Effector CD8-positive, alpha-beta T cell (primary cell): ENCODE data around the gene TSPAN7.

Experiments
- DNase-seq: peaks from one replicate; lab custom pipeline; 2025; lab: John Stamatoyannopoulos, UW

The TSPAN7 gene

GRCh38 chrX:38595801-38596200 is 34.5 kb downstream of the TSPAN7 start:
- DNase-seq = no peak

- DNase-seq = no peak
Measured at GRCh38 chrX:38596939-38597338, 35.6 kb downstream of the TSPAN7 start.

GRCh38 chrX:38599796-38600755 is 38.7 kb downstream of the TSPAN7 start:
- DNase-seq = no peak

GRCh38 chrX:38601866-38602265 is 40.5 kb downstream of the TSPAN7 start:
- no peak for DNase-seq

- DNase-seq = no peak
Measured at GRCh38 chrX:38606821-38607220, 45.5 kb downstream of the TSPAN7 start.

- DNase-seq = no peak
Measured at GRCh38 chrX:38607976-38608375, 46.6 kb downstream of the TSPAN7 start.

GRCh38 chrX:38610849-38611248 is 49.5 kb downstream of the TSPAN7 start:
- DNase-seq = no peak

- DNase-seq = no peak
Measured at GRCh38 chrX:38612281-38612680, 50.9 kb downstream of the TSPAN7 start.

GRCh38 chrX:38614485-38614884 is 53.1 kb downstream of the TSPAN7 start:
- no peak for DNase-seq

- no peak for DNase-seq
Measured at GRCh38 chrX:38616904-38617303, 55.6 kb downstream of the TSPAN7 start.

- no peak for DNase-seq
Measured at GRCh38 chrX:38618180-38618579, 56.8 kb downstream of the TSPAN7 start.

- DNase-seq = no peak
Measured at GRCh38 chrX:38620623-38621022, 59.3 kb downstream of the TSPAN7 start.

- DNase-seq = no peak
Measured at GRCh38 chrX:38626296-38626695, 65.0 kb downstream of the TSPAN7 start.

GRCh38 chrX:38627683-38628082 is 66.3 kb downstream of the TSPAN7 start:
- DNase-seq = no peak

GRCh38 chrX:38628587-38628986 is 67.2 kb downstream of the TSPAN7 start:
- DNase-seq = no peak

- no peak for DNase-seq
Measured at GRCh38 chrX:38632516-38632915, 71.2 kb downstream of the TSPAN7 start.

- DNase-seq = no peak
Measured at GRCh38 chrX:38634665-38635064, 73.3 kb downstream of the TSPAN7 start.

- no peak for DNase-seq
Measured at GRCh38 chrX:38636949-38637819, 75.8 kb downstream of the TSPAN7 start.

- no peak for DNase-seq
Measured at GRCh38 chrX:38638952-38639529, 77.7 kb downstream of the TSPAN7 start.

GRCh38 chrX:38639730-38640129 is 78.4 kb downstream of the TSPAN7 start:
- no peak for DNase-seq

- no peak for DNase-seq
Measured at GRCh38 chrX:38641197-38641596, 79.9 kb downstream of the TSPAN7 start.

- no peak for DNase-seq
Measured at GRCh38 chrX:38643903-38644302, 82.6 kb downstream of the TSPAN7 start.
